ENCODE data around the gene MRS2.

Gene MRS2

DNA sequence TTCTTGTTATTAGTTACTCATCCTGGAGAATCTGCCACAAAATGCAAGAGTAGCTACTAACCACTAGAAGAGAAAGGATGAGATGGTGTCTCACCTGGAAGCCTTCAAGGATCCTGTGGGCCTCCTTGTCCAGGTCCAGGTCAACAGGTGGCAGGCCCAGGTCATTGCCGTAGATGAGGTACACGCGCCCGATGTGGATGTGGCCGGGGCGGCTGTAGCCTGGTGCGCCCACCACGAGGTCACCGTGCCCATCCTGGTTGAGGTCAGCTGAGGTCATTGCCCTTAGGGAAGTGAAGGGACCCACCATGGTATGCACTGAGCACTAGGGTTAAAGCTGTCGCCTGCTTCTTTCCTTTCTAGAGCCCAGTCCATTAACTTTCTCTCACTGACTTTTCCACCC lies 51.2 kb downstream of the MRS2 start:
- H3K4me3 ChIP-seq (ENCODE audit: low read depth, low read length), result no peak overlapping the region
- no peak for DNase-seq (ENCODE audit: low read depth)
- TF ChIP-seq, protein P1, sequence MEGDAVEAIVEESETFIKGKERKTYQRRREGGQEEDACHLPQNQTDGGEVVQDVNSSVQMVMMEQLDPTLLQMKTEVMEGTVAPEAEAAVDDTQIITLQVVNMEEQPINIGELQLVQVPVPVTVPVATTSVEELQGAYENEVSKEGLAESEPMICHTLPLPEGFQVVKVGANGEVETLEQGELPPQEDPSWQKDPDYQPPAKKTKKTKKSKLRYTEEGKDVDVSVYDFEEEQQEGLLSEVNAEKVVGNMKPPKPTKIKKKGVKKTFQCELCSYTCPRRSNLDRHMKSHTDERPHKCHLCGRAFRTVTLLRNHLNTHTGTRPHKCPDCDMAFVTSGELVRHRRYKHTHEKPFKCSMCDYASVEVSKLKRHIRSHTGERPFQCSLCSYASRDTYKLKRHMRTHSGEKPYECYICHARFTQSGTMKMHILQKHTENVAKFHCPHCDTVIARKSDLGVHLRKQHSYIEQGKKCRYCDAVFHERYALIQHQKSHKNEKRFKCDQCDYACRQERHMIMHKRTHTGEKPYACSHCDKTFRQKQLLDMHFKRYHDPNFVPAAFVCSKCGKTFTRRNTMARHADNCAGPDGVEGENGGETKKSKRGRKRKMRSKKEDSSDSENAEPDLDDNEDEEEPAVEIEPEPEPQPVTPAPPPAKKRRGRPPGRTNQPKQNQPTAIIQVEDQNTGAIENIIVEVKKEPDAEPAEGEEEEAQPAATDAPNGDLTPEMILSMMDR (IDR thresholded peaks at IDR 0.05; ENCODE audit: insufficient read depth, low read depth, low read length, missing control alignments), result no peak

DNA sequence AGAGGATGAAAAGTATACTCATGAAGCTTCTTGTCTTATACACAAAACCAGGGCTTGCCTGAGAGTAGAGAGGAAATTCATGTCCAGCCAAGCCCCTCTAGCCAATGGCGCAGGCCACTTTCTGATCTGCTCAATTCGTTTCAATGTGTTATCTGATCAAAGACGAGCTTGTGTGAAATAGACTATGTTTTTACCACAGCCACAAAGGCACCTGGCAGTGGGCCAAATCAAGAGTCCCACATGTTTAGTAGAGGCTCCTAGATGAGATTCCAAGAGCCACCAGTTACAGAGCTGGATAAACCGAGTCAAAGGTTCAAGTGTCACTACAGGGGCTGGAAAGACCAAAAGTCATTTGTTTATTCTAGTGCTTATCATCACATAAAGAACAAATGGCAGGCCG lies 51.7 kb downstream of the MRS2 start:
- H3K4me3 ChIP-seq (ENCODE audit: low read depth, low read length), result no peak overlapping the region
- TF ChIP-seq, protein P1 (IDR thresholded peaks at IDR 0.05; ENCODE audit: insufficient read depth, low read depth, low read length, missing control alignments), result no peak
- no peak for DNase-seq (ENCODE audit: low read depth)

DNA sequence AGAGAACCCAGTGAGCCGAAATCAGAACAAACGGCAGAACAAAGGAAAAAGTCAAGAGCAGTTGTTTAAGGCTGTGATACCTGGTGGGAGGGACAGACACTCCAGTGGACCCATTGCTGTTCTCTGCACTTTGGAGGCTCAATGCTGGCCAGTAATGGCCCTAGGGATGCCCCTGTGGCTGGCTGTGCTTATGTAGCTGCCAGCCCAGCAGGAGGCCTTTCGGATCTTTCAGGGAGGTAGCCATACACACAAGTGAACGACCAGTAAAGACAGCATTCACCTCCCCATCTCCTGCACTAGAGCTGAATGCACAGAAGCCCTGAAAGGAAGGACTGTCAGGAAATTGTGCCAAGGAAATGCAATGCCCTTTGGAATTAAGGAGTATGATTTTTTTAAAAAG lies 52.3 kb downstream of the MRS2 start:
- no peak for DNase-seq (ENCODE audit: low read depth)
- H3K4me3 ChIP-seq (ENCODE audit: low read depth, low read length), result no peak overlapping the region
- TF ChIP-seq, protein P1 (IDR thresholded peaks at IDR 0.05; ENCODE audit: insufficient read depth, low read depth, low read length, missing control alignments), result no peak

DNA sequence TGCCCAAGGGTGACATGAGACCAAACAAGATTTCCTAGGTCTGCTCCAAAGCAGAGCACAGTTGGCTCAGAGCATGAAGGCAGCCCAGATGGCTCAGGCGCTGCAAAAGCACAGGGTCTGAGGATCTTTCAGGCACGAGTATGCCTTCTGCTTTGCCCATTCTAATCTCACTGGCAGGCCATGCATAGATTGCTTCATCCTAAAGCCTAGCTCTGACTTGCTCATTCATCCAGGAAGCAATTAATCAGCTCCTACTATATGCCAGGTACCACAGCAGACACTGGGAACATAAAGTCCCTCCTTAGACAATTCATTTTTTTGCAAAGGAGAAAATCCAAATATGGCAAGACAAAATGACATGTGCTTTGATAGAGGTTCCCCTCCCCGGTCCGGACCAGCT lies 55.4 kb downstream of the MRS2 start:
- TF ChIP-seq, protein P1 (IDR thresholded peaks at IDR 0.05; ENCODE audit: insufficient read depth, low read depth, low read length, missing control alignments), result no peak
- DNase-seq (ENCODE audit: low read depth), result no peak
- no peak overlapping the region for H3K4me3 ChIP-seq (ENCODE audit: low read depth, low read length)

DNA sequence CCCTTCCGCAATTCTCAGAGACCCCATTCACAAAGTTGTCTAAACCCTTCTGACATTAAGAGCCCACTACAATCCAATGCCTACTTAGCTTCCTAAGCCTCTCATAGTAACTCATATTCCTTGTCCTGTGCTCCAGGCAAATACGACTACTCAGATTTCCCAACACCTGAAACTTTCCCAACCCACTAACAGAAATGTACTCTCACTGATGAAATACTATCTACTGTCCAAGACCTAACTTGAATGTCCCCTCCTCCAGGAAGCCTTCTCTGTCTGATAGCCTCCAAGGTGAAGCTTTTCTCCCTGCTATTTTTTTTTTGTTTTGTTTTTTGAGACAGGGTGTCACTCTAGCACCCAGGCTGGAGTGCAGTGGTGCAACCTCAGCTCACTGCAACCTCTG lies 56.2 kb downstream of the MRS2 start:
- TF ChIP-seq, protein P1 (IDR thresholded peaks at IDR 0.05; ENCODE audit: insufficient read depth, low read depth, low read length, missing control alignments), result no peak

DNA sequence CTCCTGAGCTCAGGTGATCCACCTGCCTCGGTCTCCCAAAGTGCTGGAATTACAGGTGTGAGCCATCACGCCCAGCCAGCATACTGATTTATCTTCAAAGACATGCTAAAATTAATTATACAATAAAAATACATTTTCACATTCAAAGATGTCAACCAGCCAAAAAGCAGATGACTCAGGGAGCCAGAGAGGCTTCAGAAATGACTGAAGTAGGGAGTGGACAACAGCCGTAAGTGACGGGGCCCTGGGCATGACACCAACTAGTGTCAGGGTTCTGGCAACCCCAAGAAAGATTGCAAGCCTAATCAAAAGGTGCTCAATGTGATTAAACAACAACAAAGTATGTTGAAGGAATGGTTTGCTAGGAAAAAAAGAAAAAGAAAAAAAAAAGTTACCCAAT lies 58.2 kb downstream of the MRS2 start:
- no peak for DNase-seq (ENCODE audit: low read depth)
- TF ChIP-seq, protein P1 (IDR thresholded peaks at IDR 0.05; ENCODE audit: insufficient read depth, low read depth, low read length, missing control alignments), result no peak
- no peak overlapping the region for H3K4me3 ChIP-seq (ENCODE audit: low read depth, low read length)

More for the DNA sequence above, 56.2 kb downstream of the MRS2 start:
- DNase-seq (ENCODE audit: low read depth), result no peak
- H3K4me3 ChIP-seq (ENCODE audit: low read depth, low read length), result no peak overlapping the region

DNA sequence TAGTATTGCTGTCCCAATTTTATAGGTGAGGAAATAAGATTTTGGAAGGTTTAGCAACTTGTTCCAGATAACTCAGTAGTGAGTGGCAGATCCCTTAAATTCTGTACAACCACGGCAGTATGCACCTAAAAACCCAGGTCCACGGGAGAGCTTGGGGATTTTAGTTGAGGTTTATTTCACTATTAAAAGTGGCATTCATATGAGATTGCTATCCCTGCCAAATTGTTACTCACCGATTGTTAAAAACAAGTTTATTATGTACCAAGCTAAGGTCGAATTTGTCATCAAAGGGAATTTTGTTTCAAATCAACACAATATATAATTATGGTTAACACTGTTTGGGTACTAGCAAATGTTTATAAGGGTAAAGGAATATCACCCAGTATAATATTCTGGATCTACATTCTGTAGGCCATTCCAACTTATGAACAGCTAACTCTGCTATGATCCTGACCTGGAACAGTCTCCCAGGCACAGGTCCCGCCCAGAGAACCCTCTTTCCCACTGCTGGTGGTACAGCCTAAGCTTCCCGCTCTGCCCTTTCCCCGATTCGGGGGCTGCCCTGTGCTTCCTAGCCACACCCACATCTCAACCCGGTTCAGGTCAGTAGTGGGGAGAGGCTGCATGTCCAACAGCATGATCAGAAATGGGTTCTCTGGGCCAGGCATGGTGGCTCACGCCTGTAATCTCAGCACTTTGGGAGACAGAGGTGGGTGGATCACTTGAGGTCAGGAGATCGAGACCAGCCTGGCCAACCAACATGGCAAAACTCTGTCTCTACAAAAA lies 61.7 kb downstream of the MRS2 start:
- TF ChIP-seq, protein P1 (IDR thresholded peaks at IDR 0.05; ENCODE audit: insufficient read depth, low read depth, low read length, missing control alignments), result no peak
- no peak for DNase-seq (ENCODE audit: low read depth)

More for the DNA sequence above, 61.7 kb downstream of the MRS2 start:
- H3K4me3 ChIP-seq (ENCODE audit: low read depth, low read length), result no peak overlapping the region

All from GM12865 (cell line).